Islet precursor cell (in vitro differentiated cells): ENCODE results near the gene ADD3.
"Not testable (repeated sequence)": the region's sequence is repeated elsewhere in the genome, so short reads cannot be mapped to it uniquely, and the experiment has no call there.

Experiments used
- DNase-seq: peaks from one replicate; pipeline ENCODE4 v3.0.0-alpha.2; 2018

Gene ADD3

GRCh38 chr10:110036640-110037039 lies 28.9 kb downstream of the ADD3 start:
- DNase-seq, result no peak

- DNase-seq, result no peak
Observed at GRCh38 chr10:110039254-110039653, 31.5 kb downstream of the ADD3 start.

DNA sequence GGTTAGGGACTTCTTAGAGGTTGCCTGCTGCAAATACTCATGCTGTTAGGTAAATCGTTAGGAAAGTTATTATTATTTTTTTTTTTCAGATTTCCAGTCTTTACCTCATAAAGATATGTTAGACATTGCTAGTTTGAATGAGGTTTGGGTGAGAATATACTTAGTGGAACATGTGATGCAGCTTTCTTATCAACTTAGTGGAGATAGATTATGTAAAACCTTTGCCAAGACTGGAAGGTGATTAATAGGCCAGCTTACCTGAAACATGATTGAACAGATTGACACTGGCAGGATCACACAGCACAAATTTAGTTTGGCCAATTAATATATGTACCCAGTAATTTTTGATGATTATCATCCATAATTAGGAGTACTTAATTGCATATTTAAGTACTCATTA lies 32.3 kb downstream of the ADD3 start:
- DNase-seq, result no peak

DNA sequence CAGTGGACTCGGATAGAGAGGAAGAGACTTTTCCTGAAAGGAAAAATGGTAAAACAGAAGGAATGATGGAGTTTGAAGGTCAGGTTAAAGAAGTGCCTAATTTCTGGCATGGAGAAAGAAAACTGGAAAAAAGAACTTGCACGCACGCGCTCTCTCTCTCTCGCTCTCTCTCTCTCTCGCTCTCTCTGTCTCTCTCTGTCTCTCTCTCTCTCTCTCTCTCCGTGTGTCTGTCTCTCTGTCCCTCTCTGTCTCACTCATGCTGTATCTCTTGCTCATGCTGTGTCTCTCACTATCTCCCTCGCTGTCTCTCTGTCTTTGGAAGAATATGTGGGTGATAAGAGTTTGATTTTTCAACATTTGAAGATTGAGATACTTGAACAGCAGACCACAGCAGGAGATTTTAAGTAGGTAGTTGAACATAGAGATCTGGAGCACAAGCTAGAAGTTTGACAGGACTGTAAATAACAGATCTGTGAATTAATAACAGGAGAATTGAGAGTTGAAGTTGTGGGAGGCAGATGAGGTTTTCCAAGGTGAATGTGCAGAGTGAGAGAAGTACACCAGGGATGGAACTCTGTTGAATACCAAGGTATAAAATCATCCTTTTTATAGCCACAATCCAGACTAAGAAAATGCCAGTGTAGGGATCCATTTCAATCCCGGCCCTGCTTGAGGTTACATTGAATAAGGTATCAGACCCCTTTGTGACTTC lies 33.1 kb downstream of the ADD3 start:
- DNase-seq, result no peak

DNA sequence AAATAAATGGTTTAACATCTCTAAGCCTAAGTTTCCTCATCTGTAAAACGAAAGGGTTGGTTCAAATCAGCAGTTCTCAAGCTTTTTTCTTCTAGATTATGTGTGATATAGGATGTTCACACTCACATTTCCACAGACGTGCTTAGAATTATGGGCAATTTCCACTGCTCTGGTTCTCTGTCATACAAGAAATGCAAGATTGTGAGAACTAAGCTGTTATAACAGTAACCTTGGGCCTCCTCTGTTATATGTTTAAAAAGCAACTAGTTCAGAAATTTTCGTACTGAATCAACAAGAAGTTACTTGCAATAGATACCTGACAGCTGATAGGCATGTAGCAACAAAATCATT lies 33.7 kb downstream of the ADD3 start:
- no peak for DNase-seq

DNA sequence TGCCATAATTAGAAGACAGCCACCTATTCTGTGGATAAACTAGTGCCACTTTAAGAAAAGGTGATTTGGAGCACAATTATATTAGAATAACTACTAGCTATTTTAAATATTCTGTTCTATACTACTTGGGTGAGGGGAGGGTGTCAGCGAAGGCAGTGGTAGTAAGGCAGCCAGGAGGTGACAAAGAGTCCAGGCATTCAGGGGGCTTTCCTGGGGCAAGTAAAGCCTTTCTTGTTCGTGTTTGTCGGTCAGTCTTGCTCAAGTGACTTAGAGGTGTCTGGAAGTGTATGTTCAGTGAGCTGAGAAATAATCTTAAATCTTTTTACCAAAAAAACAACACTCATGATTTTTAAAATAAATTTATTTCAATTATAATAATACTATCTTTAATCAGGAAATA lies 34.4 kb downstream of the ADD3 start:
- peak; percentile 74 for DNase-seq

- DNase-seq, result no peak
Observed at GRCh38 chr10:110042891-110043290, 35.1 kb downstream of the ADD3 start.

GRCh38 chr10:110044681-110045080 lies 36.9 kb downstream of the ADD3 start:
- no peak for DNase-seq

- no peak for DNase-seq
Observed at GRCh38 chr10:110045772-110046171, 38.0 kb downstream of the ADD3 start.

GRCh38 chr10:110048145-110048544 lies 40.4 kb downstream of the ADD3 start:
- not testable (repeated sequence) for DNase-seq

- DNase-seq, result no peak
Observed at GRCh38 chr10:110048781-110049180, 41.0 kb downstream of the ADD3 start.

DNA sequence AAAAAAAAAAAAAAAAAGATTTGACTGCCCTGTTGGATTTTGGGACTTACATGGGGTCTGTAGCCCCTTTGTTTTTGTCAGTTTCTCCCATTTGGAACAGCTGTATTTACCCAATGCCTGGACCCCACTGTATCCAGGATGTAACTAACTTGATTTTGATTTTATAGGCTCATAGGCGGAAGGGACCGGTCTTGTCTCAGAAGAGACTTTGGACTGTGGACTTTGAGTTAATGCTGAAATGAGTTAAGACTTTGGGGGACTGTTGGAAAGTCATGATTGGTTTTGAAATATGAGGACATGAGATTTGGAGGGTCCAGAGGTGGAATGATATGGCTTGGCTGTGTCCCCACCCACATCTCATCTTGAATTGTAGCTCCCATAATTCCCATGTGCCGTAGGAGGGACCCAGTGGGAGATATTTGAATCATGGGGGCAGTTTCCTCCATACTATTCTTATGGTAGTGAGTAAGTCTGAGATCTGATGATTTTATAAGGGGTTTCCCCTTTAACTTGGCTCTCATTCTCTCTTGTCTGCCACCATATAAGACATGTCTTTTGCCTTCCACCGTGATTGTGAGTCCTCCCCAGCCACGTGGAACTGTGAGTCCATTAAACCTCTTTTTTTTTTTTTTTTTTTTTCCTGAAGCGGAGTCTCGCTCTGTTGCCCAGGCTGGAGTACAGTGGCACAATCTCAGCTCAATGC lies 42.3 kb downstream of the ADD3 start:
- not testable (repeated sequence) for DNase-seq

DNA sequence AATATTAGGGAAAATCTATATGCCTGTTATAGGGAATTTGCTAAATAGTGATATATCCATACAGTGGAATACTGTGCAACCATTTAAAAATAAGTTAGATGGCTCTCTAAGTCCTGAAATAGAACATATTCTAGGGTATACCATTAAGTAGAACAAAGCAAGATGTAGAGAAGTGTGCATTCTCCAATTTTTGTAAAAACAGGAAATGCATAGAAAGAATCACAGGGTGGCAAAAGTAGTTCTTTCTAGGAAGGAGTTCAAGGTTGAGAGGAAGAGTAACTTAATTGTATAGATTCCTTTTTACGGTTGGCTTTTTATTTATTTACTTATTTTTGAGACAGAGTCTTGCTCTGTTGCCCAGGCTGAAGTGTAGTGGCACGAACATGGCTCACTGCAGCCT lies 43.7 kb downstream of the ADD3 start:
- DNase-seq, result no peak

GRCh38 chr10:110052916-110053315 lies 45.1 kb downstream of the ADD3 start:
- DNase-seq, result no peak

GRCh38 chr10:110056822-110057221 lies 49.0 kb downstream of the ADD3 start:
- no peak for DNase-seq

DNA sequence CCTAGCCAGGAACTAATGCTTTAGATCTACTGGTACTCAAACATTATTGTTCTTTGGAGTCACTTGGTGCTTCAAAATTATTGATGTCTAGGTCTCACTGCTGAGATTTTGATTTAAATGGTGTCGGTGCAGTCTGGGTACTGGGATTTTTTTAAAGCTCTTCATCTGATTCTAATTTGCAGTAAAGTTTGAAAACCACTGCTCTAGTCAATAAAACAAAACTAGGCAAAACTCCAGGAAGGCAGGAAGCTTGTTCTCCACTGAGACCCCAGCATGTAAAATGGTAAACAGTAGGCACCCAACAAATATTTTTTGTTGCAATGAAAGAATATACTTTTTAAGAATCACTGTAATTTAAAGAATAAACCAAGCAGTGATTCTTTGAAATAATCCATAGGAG lies 49.7 kb downstream of the ADD3 start:
- DNase-seq, result no peak

DNA sequence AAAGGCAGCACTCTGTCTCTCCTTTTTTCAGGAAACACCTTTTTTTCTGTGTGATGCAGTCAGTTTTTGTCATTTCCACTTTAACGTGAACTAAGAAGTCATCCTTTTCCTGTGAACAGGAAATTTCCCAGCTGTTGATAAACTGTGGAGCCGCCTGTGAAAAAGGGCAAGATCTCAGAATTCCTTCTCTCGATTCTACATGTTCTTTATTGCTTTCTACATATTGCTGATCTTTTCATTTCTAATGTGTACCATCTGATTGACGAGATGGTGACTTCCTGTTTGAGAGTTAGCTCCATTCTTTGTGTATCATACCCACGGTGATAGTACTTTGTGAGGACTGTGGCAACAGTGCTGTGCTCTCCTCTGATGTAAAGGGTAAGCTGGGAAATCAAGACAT lies 50.4 kb downstream of the ADD3 start:
- no peak for DNase-seq

DNA sequence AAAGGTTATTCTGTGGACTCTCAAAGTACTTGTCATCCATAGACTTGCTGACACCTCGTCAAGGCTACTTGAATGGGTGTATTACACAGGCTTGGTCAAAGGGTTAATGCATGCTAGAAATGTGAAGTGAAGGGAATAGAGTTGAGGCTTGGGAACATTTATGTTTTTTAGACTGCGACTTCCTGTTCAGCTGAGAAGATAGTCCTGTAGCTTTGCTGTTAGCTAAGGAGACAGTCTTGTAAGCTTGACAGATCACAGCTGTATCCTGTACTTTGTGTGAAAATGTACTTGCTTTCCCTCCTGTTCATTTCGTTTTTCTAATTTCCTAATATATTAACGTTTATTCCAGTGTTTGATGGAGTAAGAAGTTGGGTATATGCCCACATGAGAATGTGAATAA lies 52.1 kb downstream of the ADD3 start:
- DNase-seq, result no peak

DNA sequence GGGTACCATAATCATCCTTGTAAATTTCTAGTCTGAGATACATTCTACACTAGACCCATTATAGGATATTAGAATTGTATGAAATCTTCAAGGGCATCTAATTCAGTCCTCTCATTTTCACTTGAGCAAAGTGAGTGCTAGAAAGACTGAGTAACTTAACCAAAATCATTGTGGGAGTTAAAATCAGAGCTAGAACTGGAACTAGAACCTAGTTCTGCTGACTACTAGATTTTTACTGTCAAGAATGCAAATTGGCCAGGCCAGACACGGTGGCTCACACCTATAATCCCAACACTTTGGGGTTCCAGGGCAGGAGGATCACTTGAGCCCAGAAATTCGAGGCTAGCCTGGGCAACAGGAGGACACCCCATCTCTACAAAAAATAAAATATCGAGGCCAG lies 53.9 kb downstream of the ADD3 start:
- no peak for DNase-seq

DNA sequence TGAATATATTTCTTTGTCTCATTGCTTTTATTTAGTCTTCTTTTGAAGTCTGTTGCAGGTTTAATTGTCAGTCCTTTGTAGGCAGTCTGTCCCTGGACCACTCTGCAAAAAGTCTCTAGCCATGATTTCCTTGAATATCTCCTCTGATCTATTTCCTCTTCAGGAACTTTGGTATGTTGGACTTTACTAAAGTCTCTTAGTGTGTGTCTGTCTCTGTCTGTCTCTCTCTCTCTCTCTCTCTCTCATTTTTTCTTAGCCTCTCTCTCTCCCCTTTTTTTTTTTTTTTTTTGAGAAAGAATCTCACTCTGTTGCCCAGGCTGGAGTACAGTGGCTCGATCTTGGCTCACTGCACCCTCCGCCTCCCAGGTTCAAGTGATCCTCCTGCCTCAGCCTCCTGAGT lies 57.5 kb downstream of the ADD3 start:
- no peak for DNase-seq

GRCh38 chr10:110067960-110068770 lies 60.4 kb downstream of the ADD3 start:
- DNase-seq, result no peak

DNA sequence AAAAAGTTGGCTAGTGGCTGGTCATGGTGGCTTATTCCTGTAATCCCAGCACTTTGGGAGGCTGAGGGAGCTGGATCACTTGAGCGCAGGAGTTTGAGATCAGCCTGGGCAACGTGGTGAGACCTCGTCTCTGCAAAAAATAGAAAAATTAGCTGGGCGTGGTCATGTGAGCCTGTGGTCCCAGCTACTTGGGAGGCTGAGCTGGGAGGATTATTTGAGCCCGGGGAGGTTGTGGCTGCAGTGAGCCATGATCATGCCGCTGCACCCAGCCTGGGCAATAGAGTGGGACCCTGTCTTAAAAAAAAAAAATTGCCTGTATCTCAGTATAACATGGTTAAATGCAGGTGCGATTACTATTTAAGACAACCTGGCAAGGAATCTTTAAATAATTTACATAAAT lies 61.0 kb downstream of the ADD3 start:
- no peak for DNase-seq

GRCh38 chr10:110069502-110069982 lies 61.8 kb downstream of the ADD3 start:
- DNase-seq, result no peak

GRCh38 chr10:110073896-110074295 lies 66.1 kb downstream of the ADD3 start:
- DNase-seq, result no peak
